Measurements from ENCODE around the gene IGFBP6. TPM values are rescaled to one million over a fixed set of nuclear protein-coding genes. Genes with fewer than 3 reads are reported as not detected.

Gene IGFBP6
- total RNA-seq, 2 donors from 2014 or later = 7.2 to 14.6 TPM

DNA sequence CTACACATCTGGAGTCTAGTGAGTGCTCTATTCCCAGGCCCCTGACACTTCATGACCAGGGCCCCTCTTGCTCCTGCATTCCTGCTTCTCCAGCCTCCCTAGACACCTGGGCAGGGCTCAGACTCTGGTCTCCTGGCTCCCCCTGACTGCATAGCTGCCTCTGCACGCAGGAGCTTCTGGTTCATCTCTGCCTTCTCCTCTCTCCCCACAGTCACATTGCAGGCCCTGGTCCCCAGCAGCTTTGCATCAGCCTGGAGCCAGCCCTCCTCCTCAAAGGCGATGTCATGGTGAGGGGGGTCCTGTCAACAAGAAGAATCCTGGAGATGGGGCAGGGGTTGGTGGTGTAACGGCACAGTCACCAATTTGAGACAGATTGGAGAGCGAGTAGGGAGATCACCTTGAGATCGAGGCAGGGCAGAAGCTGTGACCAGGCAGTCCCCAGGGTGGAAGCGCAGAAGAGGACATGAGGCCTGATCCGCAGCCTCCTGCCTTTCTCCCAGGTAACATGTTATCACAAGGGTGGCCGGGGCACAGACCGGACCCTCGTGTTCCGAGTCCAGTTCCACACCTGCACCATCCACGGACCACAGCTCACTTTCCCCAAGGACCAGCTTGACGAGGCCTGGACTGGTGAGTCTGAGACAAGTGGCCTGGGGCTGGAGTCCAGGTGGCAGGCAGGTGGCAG is 39.5 kb upstream of the IGFBP6 start:
- intact Hi-C loops (cut with DNase I) = no loop called here
- Histone ChIP-seq H3K4me3 (no peak overlapping the region), H3K4me1 (peaks cover 20% of the 10 kb centered on the region), H3K27me3 (no peaks in the 10 kb centered on the region), H3K9me3 (no peaks in the 10 kb centered on the region), H3K36me3 (no peaks in the 10 kb centered on the region), H3K9ac (ENCODE audit: low read depth in 2 of 2, low read length in 2 of 2) (no peak overlapping the region), H3K27ac (no peak overlapping the region)
- DNase-seq = no peak
- TF ChIP-seq, protein P1, sequence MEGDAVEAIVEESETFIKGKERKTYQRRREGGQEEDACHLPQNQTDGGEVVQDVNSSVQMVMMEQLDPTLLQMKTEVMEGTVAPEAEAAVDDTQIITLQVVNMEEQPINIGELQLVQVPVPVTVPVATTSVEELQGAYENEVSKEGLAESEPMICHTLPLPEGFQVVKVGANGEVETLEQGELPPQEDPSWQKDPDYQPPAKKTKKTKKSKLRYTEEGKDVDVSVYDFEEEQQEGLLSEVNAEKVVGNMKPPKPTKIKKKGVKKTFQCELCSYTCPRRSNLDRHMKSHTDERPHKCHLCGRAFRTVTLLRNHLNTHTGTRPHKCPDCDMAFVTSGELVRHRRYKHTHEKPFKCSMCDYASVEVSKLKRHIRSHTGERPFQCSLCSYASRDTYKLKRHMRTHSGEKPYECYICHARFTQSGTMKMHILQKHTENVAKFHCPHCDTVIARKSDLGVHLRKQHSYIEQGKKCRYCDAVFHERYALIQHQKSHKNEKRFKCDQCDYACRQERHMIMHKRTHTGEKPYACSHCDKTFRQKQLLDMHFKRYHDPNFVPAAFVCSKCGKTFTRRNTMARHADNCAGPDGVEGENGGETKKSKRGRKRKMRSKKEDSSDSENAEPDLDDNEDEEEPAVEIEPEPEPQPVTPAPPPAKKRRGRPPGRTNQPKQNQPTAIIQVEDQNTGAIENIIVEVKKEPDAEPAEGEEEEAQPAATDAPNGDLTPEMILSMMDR (IDR thresholded peaks at IDR 0.05) = no peak

DNA sequence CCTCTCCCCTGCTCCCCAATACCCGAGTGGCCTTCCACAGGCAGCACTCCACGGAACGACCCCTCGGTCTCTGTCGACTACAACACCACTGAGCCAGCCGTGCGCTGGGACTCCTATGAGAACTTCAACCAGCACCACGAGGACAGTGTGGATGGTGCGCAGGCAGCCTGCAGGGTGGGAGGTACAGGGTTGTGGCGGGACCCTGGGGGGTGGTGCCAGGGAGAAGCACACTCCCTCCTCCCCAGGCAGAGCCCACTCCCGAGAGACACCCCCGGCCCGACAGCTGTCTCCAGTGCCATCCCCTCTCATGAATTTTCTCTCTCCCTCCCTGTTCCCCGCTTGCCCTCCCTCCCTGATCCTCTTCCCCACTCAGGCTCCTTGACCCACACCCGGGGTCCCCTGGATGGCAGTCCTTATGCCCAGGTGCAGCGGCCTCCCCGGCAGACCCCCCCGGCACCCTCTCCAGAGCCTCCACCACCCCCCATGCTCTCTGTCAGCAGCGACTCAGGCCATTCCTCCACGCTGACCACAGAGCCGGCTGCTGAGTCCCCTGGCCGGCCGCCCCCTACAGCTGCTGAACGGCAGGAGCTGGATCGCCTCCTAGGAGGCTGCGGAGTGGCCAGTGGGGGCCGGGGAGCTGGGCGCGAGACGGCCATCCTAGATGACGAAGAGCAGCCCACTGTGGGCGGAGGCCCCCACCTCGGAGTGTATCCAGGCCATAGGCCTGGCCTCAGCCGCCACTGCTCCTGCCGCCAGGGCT is 38.6 kb upstream of the IGFBP6 start:
- intact Hi-C loops (cut with DNase I) = no loop called here
- H3K9me3 ChIP-seq = no peaks in the 10 kb centered on the region
- peaks cover 12% of the 10 kb centered on the region for H3K4me1 ChIP-seq
- no peak for DNase-seq
- TF ChIP-seq, protein P1 (IDR thresholded peaks at IDR 0.05) = no peak
- no peak overlapping the region for H3K9ac ChIP-seq (ENCODE audit: low read depth in 2 of 2, low read length in 2 of 2)
- no peaks in the 10 kb centered on the region for H3K27me3 ChIP-seq
- H3K4me3 ChIP-seq = no peak overlapping the region
- H3K36me3 ChIP-seq = no peaks in the 10 kb centered on the region
- H3K27ac ChIP-seq = no peak overlapping the region

DNA sequence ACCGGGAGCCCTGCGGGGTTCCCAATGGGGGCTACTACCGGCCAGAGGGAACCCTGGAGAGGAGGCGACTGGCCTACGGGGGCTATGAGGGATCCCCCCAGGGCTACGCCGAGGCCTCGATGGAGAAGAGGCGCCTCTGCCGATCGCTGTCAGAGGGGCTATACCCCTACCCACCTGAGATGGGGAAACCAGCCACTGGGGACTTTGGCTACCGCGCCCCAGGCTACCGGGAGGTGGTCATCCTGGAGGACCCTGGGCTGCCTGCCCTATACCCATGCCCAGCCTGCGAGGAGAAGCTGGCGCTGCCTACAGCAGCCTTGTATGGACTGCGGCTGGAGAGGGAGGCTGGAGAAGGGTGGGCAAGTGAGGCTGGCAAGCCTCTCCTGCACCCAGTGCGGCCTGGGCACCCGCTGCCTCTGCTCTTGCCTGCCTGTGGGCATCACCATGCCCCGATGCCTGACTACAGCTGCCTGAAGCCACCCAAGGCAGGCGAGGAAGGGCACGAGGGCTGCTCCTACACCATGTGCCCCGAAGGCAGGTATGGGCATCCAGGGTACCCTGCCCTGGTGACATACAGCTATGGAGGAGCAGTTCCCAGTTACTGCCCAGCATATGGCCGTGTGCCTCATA is 37.9 kb upstream of the IGFBP6 start:
- intact Hi-C loops (cut with DNase I) = no loop called here
- no peak overlapping the region for H3K9ac ChIP-seq (ENCODE audit: low read depth in 2 of 2, low read length in 2 of 2)
- H3K36me3 ChIP-seq = no peaks in the 10 kb centered on the region
- DNase-seq = no peak
- no peak overlapping the region for H3K4me3 ChIP-seq
- H3K4me1 ChIP-seq = peaks cover 12% of the 10 kb centered on the region
- TF ChIP-seq, protein P1 (IDR thresholded peaks at IDR 0.05) = no peak
- H3K27me3 ChIP-seq = no peaks in the 10 kb centered on the region
- no peaks in the 10 kb centered on the region for H3K9me3 ChIP-seq
- no peak overlapping the region for H3K27ac ChIP-seq

GRCh38 chr12:53060064-53060720 is 37.3 kb upstream of the IGFBP6 start:
- no peak overlapping the region for H3K27ac ChIP-seq
- H3K36me3 ChIP-seq = no peaks in the 10 kb centered on the region
- TF ChIP-seq, protein P1 (IDR thresholded peaks at IDR 0.05) = no peak
- H3K4me3 ChIP-seq = no peak overlapping the region
- H3K4me1 ChIP-seq = peaks cover 12% of the 10 kb centered on the region
- H3K27me3 ChIP-seq = no peaks in the 10 kb centered on the region
- H3K9ac ChIP-seq (ENCODE audit: low read depth in 2 of 2, low read length in 2 of 2) = peak overlapping the region in 1 of 2 donors; percentile 14
- no peaks in the 10 kb centered on the region for H3K9me3 ChIP-seq
- intact Hi-C loops (cut with DNase I) = no loop called here
- no peak for DNase-seq

DNA sequence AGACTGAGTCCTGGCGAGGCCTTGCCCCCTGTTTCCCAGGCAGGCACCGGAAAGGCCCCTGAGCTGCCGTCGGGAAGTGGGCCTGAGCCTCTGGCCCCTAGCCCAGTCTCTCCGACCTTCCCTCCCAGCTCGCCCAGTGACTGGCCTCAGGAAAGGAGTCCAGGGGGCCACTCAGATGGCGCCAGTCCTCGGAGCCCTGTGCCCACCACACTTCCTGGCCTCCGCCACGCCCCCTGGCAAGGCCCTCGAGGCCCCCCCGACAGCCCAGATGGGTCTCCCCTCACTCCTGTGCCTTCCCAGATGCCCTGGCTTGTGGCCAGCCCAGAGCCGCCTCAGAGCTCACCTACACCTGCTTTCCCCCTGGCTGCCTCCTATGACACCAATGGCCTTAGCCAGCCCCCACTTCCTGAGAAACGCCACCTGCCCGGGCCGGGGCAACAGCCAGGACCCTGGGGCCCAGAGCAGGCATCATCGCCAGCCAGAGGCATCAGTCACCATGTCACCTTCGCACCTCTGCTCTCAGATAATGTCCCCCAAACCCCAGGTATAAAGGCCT is 36.7 kb upstream of the IGFBP6 start:
- intact Hi-C loops (cut with DNase I) = no loop called here
- peaks cover 12% of the 10 kb centered on the region for H3K4me1 ChIP-seq
- no peaks in the 10 kb centered on the region for H3K36me3 ChIP-seq
- no peak overlapping the region for H3K27ac ChIP-seq
- H3K9ac ChIP-seq (ENCODE audit: low read depth in 2 of 2, low read length in 2 of 2) = peak overlapping the region in 1 of 2 donors; percentile 14
- no peaks in the 10 kb centered on the region for H3K27me3 ChIP-seq
- H3K9me3 ChIP-seq = no peaks in the 10 kb centered on the region
- no peak overlapping the region for H3K4me3 ChIP-seq
- no peak for DNase-seq
- TF ChIP-seq, protein P1 (IDR thresholded peaks at IDR 0.05) = no peak
